B cell (primary cell): Measurements from ENCODE around the gene SPHKAP. TPM values are rescaled to one million over a fixed set of nuclear protein-coding genes. Genes with fewer than 3 reads are reported as not detected.

Experiments
- ATAC-seq: fragments of 200-7000 bp; cut with Tn5 transposase; one replicate; pipeline ENCODE4 v1.10.0; 2021; ENCODE audit warnings: low read depth, mild to moderate bottlenecking, moderate number of reproducible peaks, moderate library complexity
- CTCF ChIA-PET: fragments of 350-600 bp; sonication (Branson Sonifier 250); formaldehyde crosslinking; loops from one replicate; lab custom pipeline; 2021; ENCODE audit warnings: antibody characterized with exemption, inconsistent platforms; lab: Charles Lee
- POLR2A ChIA-PET: fragments of 350-600 bp; sonication (Branson Sonifier 250); formaldehyde crosslinking; loops from one replicate; lab custom pipeline; 2021; ENCODE audit warnings: antibody characterized with exemption; lab: Charles Lee
- DNase-seq: peaks from one replicate; pipeline ENCODE4 v3.0.0; 2013
- H2AFZ ChIP-seq: 2 replicates; pipeline ENCODE4 v1.6.1; 2012; ENCODE audit warnings: mild to moderate bottlenecking, low read depth, low read length; ENCODE audit not compliant: insufficient read depth, poor library complexity, severe bottlenecking
- H3K27ac ChIP-seq, 2 donors: 1 replicate in 1 of 2; 2 replicates in 1 of 2; pipeline ENCODE4 v1.5.1; 2012 to 2013; ENCODE audit warnings: low read length in 2 of 2, mild to moderate bottlenecking in 2 of 2, moderate library complexity in 1 of 2
- H3K27me3 ChIP-seq, 4 experiments: fragments of 200-600 bp in 1 of 4; sonication (generic) in 1 of 4; replicated peaks in 1 of 4; 1 replicate in 2 of 4; 2 replicates in 2 of 4; pipeline versions ENCODE4 v1.6.1 to v1.7.0; 2013 to 2016; ENCODE audit warnings: low read length in 3 of 4, mild to moderate bottlenecking in 2 of 4, mixed read lengths in 1 of 4, moderate library complexity in 1 of 4; ENCODE audit not compliant: insufficient read depth in 4 of 4, control insufficient read depth in 3 of 4; ENCODE audit errors: control extremely low read depth in 1 of 4
- H3K36me3 ChIP-seq, 2 experiments: replicated peaks in 1 of 2; 1 replicate in 1 of 2; 2 replicates in 1 of 2; pipeline versions ENCODE4 v1.6.1 to v1.7.1; 2013; ENCODE audit warnings: low read length in 1 of 2; ENCODE audit not compliant: insufficient read depth in 2 of 2, control insufficient read depth in 1 of 2; ENCODE audit errors: control extremely low read depth in 1 of 2, extremely low read depth in 1 of 2
- H3K4me1 ChIP-seq, 2 donors: fragments of 200-600 bp in 1 of 2; sonication (generic) in 1 of 2; 1 replicate in 1 of 2; 2 replicates in 1 of 2; pipeline versions ENCODE4 v1.5.1 to v1.6.1; 2013 to 2017; ENCODE audit warnings: low read length in 2 of 2; ENCODE audit not compliant: control insufficient read depth in 2 of 2, insufficient read depth in 2 of 2
- H3K4me2 ChIP-seq: replicated peaks from 2 replicates; pipeline ENCODE3; 2012; ENCODE audit warnings: mild to moderate bottlenecking, low read depth, low read length; ENCODE audit not compliant: poor library complexity, severe bottlenecking
- H3K4me3 ChIP-seq, 5 experiments: fragments of 200-600 bp in 1 of 5; sonication (generic) in 1 of 5; 1 replicate in 3 of 5; 2 replicates in 2 of 5; pipeline versions ENCODE4 v1.5.1 to v1.7.0; 2011 to 2016; ENCODE audit warnings: low read length in 4 of 5, mild to moderate bottlenecking in 4 of 5, low read depth in 2 of 5, control low read depth in 1 of 5, moderate library complexity in 1 of 5; ENCODE audit not compliant: insufficient read depth in 1 of 5; ENCODE audit errors: control extremely low read depth in 1 of 5, extremely low read depth in 1 of 5
- H3K79me2 ChIP-seq: fragments of 200-600 bp; sonication (generic); one replicate; pipeline ENCODE4 v1.6.0; 2016; ENCODE audit warnings: low read length; ENCODE audit not compliant: control insufficient read depth, insufficient read depth
- H3K9ac ChIP-seq: fragments of 200-600 bp; sonication (generic); 2 replicates; pipeline ENCODE4 v1.6.1; 2017; ENCODE audit warnings: mild to moderate bottlenecking, low read length, moderate library complexity
- H3K9me3 ChIP-seq, 3 donors: one replicate each; pipeline versions ENCODE4 v1.6.1 to v1.7.1; 2013; ENCODE audit warnings: low read length in 2 of 3; ENCODE audit not compliant: control insufficient read depth in 2 of 3, insufficient read depth in 1 of 3; ENCODE audit errors: control extremely low read depth in 1 of 3
- H4K20me1 ChIP-seq: 2 replicates; pipeline ENCODE4 v1.6.0; 2012; ENCODE audit warnings: mild to moderate bottlenecking, low read length; ENCODE audit not compliant: insufficient read depth, control insufficient read depth, poor library complexity, severe bottlenecking
- H3K27ac Mint-ChIP-seq: one replicate; pipeline ENCODE4 v1.8.0; 2021; ENCODE audit warnings: mixed read lengths
- H3K27me3 Mint-ChIP-seq: one replicate; pipeline ENCODE4 v1.8.0; 2021; ENCODE audit warnings: mixed read lengths
- H3K4me1 Mint-ChIP-seq: one replicate; pipeline ENCODE4 v1.8.0; 2021; ENCODE audit warnings: mixed read lengths
- H3K4me3 Mint-ChIP-seq: one replicate; pipeline ENCODE4 v1.8.0; 2021; ENCODE audit warnings: mixed read lengths
- H3K9me3 Mint-ChIP-seq: one replicate; pipeline ENCODE4 v1.8.0; 2022; ENCODE audit warnings: mixed read lengths; ENCODE audit not compliant: insufficient read depth
- EZH2 ChIP-seq: IDR thresholded peaks from 2 replicates; pipeline ENCODE4 v1.6.1; 2012; ENCODE audit warnings: borderline replicate concordance, low read depth, mild to moderate bottlenecking, moderate library complexity, low read length; ENCODE audit not compliant: insufficient read depth, poor library complexity, severe bottlenecking
- WGBS: methylation state at CpG from one replicate; pipeline ENCODE4 v1.1.5; 2013; ENCODE audit warnings: missing lambda C conversion rate; ENCODE audit not compliant: insufficient coverage; 5-methylcytosine and 5-hydroxymethylcytosine counted together
- intact Hi-C: fragments of 100-400 bp; cut with micrococcal nuclease; formaldehyde crosslinking; loops from one replicate; pipeline ENCODE4 v1.10.0; 2022
- polyA plus RNA-seq: library from polyadenylated mRNA; depleted of rRNA; stranded (reverse); fragments of >200 nt; gene quantifications from 2 replicates; pipeline ENCODE4 v1.2.3, GENCODE V29; 2012
- total RNA-seq, 2 donors: library from RNA; stranded (reverse); fragments of 120-200 nt in 1 of 2; gene quantifications; 1 replicate in 1 of 2; 2 replicates in 1 of 2; pipeline versions ENCODE4 v1.2.3 to v1.2.4, GENCODE V29; 2013 to 2022
- TF ChIP-seq, protein P1 (sequence below): fragments of 200-600 bp; IDR thresholded peaks from one replicate; pipeline ENCODE4 v1.8.0; 2022; ENCODE audit warnings: antibody characterized with exemption, mild to moderate bottlenecking

The SPHKAP gene
- total and polyA plus RNA-seq, 2 donors (not counting 1 experiment from before 2014, with no cell fraction given): not detected

- Mint-ChIP-seq H3K4me3 (no peak overlapping the region), H3K4me1 (no peaks in the 10 kb centered on the region), H3K27me3 (no peaks in the 10 kb centered on the region), H3K27ac (no peak overlapping the region), H3K9me3 (no peaks in the 10 kb centered on the region)
- no peaks in the 10 kb centered on the region for H3K9me3 ChIP-seq
- ChIA-PET POLR2A (no interaction called here), CTCF (no interaction called here)
- DNase-seq (no peak), ATAC-seq (no peak)
- H3K4me2 ChIP-seq: no peak overlapping the region
- H3K27ac ChIP-seq: no peak overlapping the region
- TF ChIP-seq EZH2: no peak
- TF ChIP-seq, protein P1, sequence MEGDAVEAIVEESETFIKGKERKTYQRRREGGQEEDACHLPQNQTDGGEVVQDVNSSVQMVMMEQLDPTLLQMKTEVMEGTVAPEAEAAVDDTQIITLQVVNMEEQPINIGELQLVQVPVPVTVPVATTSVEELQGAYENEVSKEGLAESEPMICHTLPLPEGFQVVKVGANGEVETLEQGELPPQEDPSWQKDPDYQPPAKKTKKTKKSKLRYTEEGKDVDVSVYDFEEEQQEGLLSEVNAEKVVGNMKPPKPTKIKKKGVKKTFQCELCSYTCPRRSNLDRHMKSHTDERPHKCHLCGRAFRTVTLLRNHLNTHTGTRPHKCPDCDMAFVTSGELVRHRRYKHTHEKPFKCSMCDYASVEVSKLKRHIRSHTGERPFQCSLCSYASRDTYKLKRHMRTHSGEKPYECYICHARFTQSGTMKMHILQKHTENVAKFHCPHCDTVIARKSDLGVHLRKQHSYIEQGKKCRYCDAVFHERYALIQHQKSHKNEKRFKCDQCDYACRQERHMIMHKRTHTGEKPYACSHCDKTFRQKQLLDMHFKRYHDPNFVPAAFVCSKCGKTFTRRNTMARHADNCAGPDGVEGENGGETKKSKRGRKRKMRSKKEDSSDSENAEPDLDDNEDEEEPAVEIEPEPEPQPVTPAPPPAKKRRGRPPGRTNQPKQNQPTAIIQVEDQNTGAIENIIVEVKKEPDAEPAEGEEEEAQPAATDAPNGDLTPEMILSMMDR: no peak
- WGBS: no CpG with 5 or more reads among the region's 4 CpGs
- intact Hi-C loops: no loop called here
- no peaks in the 10 kb centered on the region for H3K4me1 ChIP-seq
- H3K4me3 ChIP-seq: no peak overlapping the region
- no peaks in the 10 kb centered on the region for H3K79me2 ChIP-seq
- H4K20me1 ChIP-seq: no peaks in the 10 kb centered on the region
- no peak overlapping the region for H2AFZ ChIP-seq
- no peaks in the 10 kb centered on the region for H3K27me3 ChIP-seq
- H3K36me3 ChIP-seq: no peaks in the 10 kb centered on the region
- H3K9ac ChIP-seq: no peak overlapping the region
Measured at GRCh38 chr2:228038967-228039366, 142.5 kb downstream of the SPHKAP start.

GRCh38 chr2:228037915-228038314 lies 143.6 kb downstream of the SPHKAP start:
- no peaks in the 10 kb centered on the region for H3K27me3 ChIP-seq
- H3K79me2 ChIP-seq: no peaks in the 10 kb centered on the region
- H3K27ac ChIP-seq: no peak overlapping the region
- H2AFZ ChIP-seq: no peak overlapping the region
- H3K9ac ChIP-seq: no peak overlapping the region
- H3K4me1 ChIP-seq: no peaks in the 10 kb centered on the region
- Mint-ChIP-seq H3K9me3 (no peaks in the 10 kb centered on the region), H3K27me3 (no peaks in the 10 kb centered on the region), H3K4me1 (no peaks in the 10 kb centered on the region), H3K4me3 (no peak overlapping the region), H3K27ac (no peak overlapping the region)
- ChIA-PET POLR2A (no interaction called here), CTCF (no interaction called here)
- 64% methylated on average over 3 of the region's 3 CpGs for WGBS
- no peaks in the 10 kb centered on the region for H3K9me3 ChIP-seq
- ATAC-seq (no peak), DNase-seq (no peak)
- H3K4me2 ChIP-seq: no peak overlapping the region
- H3K36me3 ChIP-seq: no peaks in the 10 kb centered on the region
- no peak overlapping the region for H3K4me3 ChIP-seq
- H4K20me1 ChIP-seq: no peaks in the 10 kb centered on the region
- intact Hi-C loops: no loop called here
- TF ChIP-seq, protein P1: no peak
- TF ChIP-seq EZH2: no peak
